GM21737 (cell line): ENCODE measurements around the gene ZNF692.
"Not testable (repeated sequence)": the region's sequence is repeated elsewhere in the genome, so short reads cannot be mapped to it uniquely, and the experiment has no call there.

Experiments
- ATAC-seq: cut with Tn5 transposase; IDR thresholded peaks from one replicate; pipeline ENCODE4 v1.9.1; 2021; ENCODE audit warnings: mild to moderate bottlenecking, moderate library complexity; ENCODE audit not compliant: unreplicated experiment

Gene ZNF692

DNA sequence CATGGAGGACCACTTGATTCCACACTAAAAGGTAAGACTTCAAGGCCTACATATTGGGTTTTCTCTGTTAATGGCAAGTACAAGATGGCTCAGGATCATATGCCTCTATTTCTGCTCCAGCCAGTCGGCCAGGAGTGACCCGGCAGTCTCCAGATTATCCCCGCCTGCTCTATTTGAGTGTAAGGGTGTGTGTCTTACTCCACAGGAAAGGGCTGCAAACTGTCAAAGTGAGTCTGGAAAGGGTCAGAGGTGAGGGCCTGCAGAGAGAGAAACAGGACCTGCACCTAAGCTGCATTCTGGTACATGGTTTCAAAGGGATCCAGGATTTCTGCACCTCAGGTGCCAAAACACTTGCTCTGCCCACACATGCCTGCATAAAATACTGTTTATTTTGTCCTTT, 9.2 kb downstream of the ZNF692 start:
- no peak for ATAC-seq

DNA sequence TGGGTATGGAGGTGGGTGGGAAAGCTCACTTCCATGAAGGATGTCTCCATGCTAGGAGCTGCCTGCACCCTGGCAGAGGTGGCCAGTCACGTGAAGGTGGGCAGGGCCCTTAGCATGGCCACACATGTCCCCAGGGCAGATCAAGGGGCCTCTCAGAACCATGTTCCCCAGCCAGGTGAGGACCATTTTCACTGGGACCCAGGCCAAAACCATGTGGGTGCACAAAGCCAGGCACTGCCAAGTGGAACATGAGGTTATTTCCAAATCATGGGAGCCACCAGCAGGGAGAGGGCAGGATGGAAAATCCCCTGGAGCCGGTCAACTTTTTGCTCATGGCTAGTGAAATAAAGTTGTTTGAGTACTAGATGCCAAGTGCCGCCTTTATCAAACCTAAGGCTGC, 9.7 kb downstream of the ZNF692 start:
- ATAC-seq, result no peak

DNA sequence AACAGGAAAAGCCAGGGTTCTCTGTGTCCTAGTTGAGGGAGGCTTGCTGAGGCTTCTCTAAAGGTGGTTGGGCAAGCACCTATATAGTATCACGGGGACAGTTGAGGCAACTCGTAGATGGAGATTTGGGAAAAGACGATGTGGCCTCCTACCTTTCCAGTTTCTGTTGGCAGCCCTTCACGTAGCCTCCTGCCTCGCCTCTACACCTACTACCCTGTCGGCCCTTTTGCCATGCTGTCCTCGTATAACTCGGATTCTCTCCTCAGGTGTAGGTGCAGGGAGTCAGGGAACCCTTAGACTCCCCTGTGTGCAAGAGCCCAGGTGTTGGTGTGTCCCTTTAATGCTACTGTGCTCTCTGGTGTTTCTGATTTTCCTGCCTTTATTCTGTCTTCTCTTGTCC, 10.3 kb downstream of the ZNF692 start:
- no peak for ATAC-seq

DNA sequence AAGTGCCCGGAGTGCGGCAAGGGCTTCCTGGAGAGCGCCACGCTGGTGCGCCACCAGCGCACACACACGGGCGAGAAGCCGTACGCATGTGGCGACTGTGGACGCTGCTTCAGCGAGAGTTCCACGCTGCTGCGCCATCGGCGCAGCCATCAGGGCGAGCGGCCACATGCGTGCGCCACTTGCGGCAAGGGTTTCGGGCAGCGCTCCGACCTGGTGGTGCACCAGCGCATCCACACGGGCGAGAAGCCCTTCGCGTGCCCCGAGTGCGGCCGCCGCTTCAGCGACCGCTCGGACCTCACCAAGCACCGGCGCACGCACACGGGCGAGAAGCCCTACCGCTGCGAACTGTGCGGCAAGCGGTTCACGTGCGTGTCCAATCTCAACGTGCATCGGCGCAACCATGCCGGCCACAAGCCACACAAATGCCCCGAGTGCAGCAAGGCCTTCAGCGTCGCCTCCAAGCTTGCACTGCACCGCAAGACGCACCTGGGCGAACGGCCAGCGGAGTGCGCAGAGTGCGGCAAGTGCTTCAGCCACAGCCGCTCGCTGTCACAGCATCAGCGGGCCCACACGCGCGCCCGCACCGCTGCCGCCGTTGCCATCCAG, 10.8 kb downstream of the ZNF692 start:
- no peak for ATAC-seq

DNA sequence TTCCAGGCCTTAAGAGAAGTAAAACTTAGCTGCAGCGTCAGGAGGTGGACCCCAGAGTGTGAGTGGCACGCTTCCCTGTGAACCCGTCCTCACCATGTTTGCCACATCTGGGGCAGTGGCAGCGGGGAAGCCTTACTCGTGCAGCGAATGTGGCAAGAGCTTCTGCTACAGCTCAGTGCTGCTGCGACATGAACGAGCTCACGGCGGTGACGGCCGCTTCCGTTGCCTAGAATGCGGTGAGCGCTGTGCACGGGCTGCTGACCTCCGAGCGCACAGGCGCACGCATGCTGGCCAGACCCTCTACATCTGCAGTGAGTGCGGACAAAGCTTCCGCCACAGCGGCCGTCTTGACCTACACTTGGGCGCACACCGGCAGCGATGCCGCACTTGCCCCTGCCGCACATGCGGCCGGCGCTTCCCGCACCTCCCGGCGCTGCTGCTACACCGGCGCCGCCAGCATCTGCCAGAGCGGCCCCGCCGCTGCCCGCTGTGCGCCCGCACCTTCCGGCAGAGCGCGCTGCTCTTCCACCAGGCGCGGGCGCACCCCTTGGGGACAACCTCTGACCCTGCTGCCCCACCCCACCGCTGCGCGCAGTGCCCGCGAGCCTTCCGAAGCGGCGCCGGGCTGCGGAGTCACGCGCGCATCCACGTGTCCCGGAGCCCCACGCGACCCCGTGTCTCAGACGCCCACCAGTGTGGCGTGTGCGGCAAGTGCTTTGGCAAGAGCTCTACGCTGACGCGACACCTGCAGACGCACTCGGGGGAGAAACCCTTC, 11.5 kb downstream of the ZNF692 start:
- ATAC-seq, result no peak

DNA sequence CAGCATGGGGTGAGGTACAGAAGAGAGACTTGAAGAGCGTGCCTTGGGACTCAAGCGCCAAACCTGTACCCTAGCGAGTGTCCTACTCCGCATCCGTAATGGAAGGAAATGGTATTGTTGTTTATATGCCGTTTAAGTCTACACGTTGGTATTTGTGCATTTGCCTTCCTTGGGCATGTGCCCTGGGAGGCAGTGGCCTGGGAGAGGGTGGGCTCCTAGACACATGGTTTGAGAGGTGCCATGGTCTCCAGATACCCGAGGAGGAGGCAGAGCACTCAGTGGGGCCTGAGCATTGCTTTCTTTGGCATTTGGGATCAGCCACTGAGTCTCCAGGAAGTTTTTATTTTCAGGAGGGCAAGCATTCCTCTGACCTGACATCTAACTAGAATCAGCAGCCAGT, 14.4 kb downstream of the ZNF692 start:
- ATAC-seq, result no peak

DNA sequence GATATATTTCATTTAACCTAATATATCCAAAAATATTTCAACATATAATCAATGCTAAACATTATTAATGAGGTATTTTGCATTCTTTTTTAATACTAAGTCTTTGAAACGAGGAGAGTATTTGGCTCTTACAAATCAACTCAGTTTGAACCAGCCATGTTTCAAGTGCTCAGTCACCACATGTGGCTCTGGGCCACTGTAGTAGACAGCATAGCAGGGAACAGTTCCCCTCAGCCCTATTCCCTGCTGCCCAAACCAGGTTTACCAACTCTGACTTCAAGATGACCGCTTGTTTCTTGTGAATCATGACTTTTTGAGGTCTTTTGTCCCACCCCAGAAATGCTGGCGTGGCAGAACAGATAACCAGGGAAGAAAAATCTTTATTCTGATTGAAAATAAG, 15.2 kb downstream of the ZNF692 start:
- no peak for ATAC-seq

DNA sequence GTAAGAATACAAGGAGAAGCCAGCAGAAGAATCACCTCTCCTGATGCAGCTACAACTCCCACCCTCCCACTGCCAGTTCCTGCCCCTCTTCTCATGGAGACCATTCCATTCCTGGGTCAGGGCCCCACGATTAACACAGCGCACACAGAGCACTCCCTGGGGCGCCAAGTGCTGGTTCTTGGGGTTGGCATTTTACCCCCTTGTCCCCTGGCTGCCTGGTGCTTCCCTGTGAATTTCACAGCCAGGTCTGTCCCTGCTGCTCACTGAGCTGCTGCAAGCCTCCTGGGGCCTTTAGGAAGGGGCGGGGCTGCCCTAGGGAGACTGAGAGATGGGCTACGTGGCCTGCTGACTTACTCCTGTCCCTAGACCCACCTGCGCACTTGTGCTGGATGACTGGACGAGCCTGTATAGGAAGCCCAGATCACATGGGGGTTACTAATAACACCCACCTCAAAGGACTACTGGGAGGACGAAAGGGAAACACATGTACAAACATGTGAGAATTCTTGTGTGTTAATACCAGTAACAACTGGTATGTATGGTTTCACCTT, 16.0 kb downstream of the ZNF692 start:
- ATAC-seq, result no peak

DNA sequence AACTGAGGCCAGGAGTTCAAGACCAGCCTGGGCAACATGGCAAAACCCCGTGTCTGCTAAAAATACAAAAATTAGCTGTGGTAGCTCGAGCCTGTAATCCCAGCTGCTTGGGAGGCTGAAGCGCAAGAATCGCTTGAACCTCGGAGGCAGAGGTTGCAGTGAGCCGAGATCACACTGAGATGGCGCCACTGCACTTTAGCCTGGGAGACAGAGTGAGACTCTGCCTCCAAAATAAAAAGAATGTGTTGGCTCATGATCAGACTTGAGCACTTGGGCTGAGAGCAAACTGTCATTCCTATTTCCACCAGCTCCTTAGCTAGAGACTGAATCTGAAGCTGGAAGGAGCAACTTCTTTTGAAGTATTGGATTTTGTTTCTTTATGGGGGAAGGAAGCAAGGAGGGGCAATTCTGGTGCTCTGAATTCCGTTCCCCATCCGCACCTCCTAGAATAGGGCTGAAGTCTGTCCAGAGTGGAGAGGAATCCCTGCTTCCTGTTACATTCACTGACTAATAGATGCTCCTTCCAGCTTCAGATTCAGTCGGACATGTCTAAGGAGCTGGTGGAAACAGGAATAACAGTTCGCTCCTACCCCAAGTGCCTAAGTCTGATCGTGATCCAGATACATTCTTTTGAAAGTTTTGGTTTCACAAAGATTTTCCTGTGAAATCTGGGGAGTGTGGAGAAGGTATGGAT, 17.0 kb downstream of the ZNF692 start:
- ATAC-seq, result no peak

DNA sequence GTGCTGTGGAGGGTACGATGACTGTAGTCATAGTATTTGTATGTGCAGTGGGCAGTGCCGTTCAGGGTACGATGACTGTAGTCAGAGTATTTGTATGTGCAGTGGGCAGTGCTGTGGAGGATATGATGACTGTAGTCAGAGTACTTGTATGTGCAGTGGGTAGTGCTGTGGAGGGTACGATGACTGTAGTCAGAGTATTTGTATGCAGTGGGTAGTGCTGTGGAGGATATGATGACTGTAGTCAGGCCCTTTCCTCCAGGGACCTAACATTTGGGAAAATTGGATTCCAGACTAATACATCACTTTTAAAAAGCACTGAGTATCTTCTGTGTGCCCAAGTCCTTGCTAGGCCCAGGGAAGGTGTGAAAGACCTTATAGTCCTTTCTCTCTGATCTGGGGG, 17.9 kb downstream of the ZNF692 start:
- ATAC-seq, result no peak

DNA sequence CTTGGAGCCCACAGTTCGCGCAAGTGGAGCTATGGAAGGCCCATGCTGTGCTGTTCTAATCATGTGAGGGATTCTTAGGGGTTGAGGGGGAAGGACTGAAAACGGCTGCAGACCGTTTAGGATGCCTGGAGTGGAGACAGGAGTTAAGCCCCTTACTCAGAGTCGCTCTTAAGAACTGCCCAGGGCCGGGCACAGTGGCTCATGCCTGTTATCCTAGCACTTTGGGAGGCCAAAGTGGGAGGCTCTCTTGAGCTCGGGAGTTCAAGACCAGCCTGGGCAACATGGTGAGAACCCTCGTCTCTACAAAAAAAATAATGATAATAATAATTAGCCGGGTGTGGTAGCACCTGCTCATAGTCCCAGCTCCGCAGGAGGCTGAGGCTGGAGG, 19.7 kb downstream of the ZNF692 start:
- ATAC-seq, result no peak

DNA sequence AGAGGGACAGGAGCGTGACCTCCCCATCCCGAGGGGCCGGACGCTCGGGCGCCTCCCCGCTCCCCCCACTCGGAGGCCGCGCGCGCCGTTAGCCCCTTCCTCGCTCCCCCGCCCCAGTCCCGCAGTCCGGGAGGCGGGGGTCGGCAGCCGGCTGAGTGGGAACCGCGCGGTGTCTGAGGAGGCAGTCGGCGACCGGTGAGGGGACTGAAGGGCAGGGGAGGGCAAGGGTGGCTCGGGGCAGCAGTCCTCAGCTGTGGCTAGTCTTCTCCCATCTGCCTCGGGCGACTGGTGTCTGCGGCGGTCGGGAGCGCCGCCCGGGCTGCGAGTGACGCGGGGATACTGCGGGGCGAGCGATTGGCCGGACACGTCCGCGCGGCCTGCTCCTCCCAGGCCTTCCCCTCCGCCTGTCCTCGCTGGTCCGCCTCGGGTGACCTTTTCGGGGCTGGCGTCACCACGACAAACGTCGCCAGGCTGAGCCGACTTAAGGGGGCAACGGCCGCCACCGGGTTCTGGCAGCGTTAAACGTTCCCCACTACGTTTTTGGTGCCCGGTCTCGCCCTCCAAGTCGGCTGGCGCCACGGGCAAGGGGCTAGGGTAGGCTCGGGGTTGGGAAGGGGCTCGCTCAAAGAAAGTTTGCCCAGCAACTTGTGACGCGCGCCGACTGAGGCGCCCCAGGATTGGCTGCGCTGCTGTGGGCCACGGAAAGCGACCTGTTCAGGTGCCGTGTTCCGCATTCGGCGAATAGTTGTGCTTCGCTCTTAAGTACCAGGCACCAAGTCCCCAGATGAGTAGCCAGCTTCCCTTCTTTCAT, 20.3 kb downstream of the ZNF692 start:
- ATAC-seq, result peak; percentile 58

DNA sequence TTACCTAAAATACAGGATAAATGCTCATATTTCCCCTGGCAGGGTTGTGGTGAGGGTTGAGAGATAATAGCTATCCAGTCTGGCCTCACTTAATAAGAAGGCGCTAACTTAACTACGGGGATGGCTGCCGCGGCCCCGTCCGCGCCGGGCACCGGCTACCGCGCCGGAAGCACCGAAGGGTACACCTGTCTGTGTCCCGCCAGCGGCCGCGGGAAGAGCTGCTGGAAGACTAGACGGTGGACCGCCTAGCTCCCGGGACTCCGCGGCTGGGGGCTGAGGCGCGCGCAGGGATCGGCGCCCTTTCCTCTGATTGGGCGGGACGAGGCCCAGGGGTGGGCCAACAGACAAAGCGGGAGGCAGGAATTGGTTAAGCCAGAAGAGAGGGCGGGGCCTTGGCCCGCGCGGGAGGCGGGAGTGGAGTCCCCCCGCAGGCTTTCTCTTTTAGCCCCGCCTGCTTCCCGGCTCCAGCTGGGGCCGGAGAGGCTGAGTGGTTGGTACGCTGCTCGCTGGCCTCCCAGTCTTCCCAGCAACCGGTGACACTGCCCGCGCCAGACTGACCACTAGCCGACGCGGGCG, 21.0 kb downstream of the ZNF692 start, which contains the start of gene ZNF672:
ZNF672 (plus strand) TSS at position 444 of the 576 bp plus-strand sequence. CDS start 9,051 bp downstream, outside the sequence.
- peak; percentile 86 for ATAC-seq

DNA sequence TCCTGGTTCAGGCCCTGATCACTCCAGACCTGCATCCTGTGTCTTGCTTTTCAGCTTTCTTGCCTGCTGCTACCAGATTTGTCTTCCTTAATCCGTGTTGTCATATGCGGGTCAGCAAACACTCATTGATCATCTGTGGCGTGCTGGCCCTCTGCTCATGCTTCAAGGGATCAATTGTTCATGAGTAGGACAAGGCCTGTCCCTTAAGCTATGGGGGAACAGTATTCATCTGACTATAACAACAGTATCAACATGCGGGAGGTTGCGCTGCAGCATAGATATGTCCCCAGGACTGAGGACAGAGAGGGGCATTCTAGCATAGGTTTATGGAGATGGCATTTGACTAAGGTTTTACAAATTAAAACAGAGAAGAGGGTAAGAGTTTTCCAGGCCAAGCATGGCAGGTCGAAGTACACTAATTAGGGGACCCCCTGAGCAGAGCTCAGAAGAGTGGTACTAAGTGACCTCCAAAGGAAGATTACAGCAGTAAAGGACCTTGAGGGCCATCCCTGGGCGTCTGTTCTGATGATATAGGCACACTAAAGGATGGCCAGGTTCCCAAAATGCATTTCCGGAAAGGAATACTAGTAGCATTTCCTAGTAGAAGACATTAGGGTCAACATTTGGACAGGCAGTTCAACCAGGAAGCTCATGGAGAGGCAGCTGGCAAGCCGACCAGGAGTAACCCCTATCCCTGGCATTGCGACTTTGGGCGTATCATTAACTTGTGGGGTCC, 21.7 kb downstream of the ZNF692 start:
- ATAC-seq, result no peak

DNA sequence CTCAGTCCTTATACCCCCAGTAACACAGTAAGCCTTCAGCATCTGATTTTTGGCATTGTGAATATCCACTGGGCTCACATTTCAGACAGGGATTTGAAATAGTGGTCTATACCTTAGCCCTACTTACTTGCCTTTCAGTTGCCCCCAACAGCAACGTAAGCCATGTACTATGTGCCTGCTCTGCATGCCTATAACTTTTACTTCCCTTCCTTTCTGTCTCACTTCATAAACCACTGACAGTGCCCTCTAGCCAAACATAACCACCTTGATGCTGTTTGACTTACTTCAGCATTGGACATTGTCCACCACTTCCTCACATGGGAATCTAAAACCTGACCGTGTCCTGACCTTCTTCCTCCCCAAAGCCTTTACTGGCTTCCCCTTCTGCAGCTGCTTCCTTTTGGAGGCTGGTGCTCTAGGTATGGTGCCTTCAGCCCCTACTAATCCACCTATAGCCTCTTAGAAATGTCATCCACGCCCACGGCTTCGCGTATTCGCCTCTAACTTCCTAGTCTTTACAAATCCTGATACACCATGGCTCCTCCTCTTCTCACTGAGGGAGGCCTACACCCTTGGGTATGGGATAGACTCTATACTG, 24.4 kb downstream of the ZNF692 start:
- ATAC-seq, result no peak

DNA sequence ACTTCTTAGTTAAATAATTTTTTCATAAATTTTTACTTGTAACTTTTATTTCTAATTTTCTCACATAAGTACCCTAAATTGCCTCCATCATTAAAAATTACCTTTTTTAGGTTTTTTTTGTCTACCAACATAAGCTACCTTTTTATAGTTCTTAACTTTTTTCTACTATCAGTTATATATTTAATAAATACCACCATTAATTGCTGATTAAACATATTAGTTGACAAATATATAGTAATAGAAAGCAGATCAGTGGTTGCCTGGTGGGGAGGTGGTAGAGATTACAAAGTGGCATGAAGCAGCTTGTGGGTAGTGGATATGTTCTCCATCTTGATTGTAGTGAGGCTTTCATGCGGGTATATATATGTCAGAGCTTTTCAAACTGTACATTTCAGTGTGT, 27.0 kb downstream of the ZNF692 start:
- no peak for ATAC-seq

DNA sequence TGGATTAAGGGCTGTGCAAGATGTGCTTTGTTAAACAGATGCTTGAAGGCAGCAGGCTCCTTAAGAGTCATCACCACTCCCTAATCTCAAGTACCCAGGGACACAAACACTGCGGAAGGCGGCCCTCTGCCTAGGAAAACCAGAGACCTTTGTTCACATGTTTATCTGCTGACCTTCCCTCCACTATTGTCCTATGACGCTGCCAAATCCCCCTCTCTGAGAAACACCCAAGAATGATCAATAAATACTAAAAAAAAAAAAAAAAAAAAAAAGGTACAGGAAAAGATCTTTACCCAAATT, 28.2 kb downstream of the ZNF692 start:
- not testable (repeated sequence) for ATAC-seq

DNA sequence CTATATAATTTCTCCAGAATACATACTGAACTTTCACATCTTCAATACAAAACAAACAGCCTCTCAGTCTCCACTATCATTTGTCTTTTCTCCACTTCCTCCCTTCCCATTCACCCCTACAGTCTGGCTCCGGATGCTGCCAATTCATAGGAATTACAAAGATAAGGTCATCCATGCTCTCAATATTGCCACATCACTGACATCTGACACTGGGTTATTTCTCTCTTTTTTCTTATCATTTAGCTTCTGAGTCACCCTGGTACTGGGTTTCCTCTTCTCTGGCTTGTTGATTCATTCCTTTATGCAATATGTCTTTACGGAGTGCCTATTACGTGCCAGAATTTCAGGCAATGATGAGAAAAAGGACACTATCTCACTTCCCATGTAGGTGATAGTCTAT, 30.0 kb downstream of the ZNF692 start:
- no peak for ATAC-seq

DNA sequence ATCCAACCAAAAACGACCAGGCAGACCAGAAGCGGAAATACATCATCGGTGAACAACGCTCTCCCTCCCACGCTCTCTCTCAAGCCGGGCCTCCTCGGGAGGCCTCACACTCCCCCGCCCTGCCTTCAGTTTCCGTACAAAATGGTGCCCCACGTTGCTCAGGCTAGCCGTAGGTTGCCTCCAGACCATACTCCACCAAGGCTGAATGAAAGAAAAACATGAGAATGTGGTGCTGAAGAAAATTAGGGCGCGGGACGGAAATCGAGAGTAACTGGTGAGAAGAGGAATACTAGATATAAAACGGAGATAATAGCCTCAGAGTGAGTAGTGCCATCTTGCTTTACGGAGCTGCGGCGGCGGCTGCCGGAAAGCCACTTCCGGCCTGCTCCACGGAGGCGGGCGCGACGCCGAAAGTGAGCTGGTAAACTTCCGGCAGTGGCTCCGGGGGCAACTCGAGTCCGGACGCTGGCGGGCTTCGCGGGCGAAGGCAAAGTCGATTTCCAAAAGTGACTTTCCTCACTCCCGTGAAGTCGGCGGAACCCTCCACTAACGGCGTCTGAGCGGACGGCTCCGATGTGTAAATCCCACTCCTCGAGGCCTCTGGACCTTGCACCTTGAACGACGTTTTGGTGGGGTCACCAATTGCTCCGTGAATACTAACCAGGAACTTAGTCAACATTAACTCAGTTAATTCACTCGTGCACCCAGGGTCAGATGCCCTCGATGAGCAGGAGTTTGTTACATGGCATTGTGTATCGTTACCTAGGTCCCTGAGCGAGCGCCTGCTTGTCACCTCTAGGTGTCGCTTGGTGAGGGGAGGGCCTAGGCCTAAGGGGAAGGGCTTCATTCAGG, 32.8 kb downstream of the ZNF692 start, which contains the start of gene SH3BP5L:
SH3BP5L (minus strand) TSS at position 7 of the 852 bp plus-strand sequence. CDS start 980 bp downstream, outside the sequence.
- ATAC-seq, result peak; percentile 94
